GM21528 (cell line): ENCODE results near the gene IFIT2.
"Not testable (repeated sequence)": the region's sequence is repeated elsewhere in the genome, so short reads cannot be mapped to it uniquely, and the experiment has no call there.

Experiments used
- ATAC-seq: cut with Tn5 transposase; IDR thresholded peaks from one replicate; pipeline ENCODE4 v1.9.1; 2021; ENCODE audit warnings: mild to moderate bottlenecking, moderate library complexity; ENCODE audit not compliant: unreplicated experiment, low FRiP score

IFIT2 gene

GRCh38 chr10:89305766-89306433, 4.1 kb downstream of the IFIT2 start:
- no peak for ATAC-seq

- no peak for ATAC-seq
Observed at GRCh38 chr10:89306434-89307268, 4.8 kb downstream of the IFIT2 start.

GRCh38 chr10:89307269-89307577, 5.4 kb downstream of the IFIT2 start:
- ATAC-seq = no peak

- no peak for ATAC-seq
Observed at GRCh38 chr10:89308266-89308665, 6.4 kb downstream of the IFIT2 start.

- ATAC-seq = no peak
Observed at GRCh38 chr10:89308736-89309135, 6.9 kb downstream of the IFIT2 start.

- no peak for ATAC-seq
Observed at GRCh38 chr10:89309156-89310055, 7.6 kb downstream of the IFIT2 start.

- no peak for ATAC-seq
Observed at GRCh38 chr10:89310056-89310893, 8.4 kb downstream of the IFIT2 start.

GRCh38 chr10:89312973-89313372, 11.1 kb downstream of the IFIT2 start:
- no peak for ATAC-seq

GRCh38 chr10:89314676-89315075, 12.8 kb downstream of the IFIT2 start:
- ATAC-seq = no peak

GRCh38 chr10:89318047-89318446, 16.2 kb downstream of the IFIT2 start:
- ATAC-seq = not testable (repeated sequence)

GRCh38 chr10:89325081-89325480, 23.2 kb downstream of the IFIT2 start:
- not testable (repeated sequence) for ATAC-seq

GRCh38 chr10:89325856-89326255, 24.0 kb downstream of the IFIT2 start:
- not testable (repeated sequence) for ATAC-seq

- ATAC-seq = peak; percentile 43
Observed at GRCh38 chr10:89327803-89328441, 26.1 kb downstream of the IFIT2 start, which contains the start of gene IFIT3. Gene IFIT3, plus strand, starts transcription at chr10:89327997. Its CDS starts 77 bp downstream, at chr10:89328074.

GRCh38 chr10:89329151-89329550, 27.3 kb downstream of the IFIT2 start:
- ATAC-seq = no peak

GRCh38 chr10:89330014-89330413, 28.2 kb downstream of the IFIT2 start:
- ATAC-seq = not testable (repeated sequence)

- ATAC-seq = no peak
Observed at GRCh38 chr10:89330537-89331212, 28.8 kb downstream of the IFIT2 start.

GRCh38 chr10:89331487-89332122, 29.8 kb downstream of the IFIT2 start:
- not testable (repeated sequence) for ATAC-seq

- no peak for ATAC-seq
Observed at GRCh38 chr10:89332123-89332633, 30.3 kb downstream of the IFIT2 start.
